DND-41 (cell line): ENCODE measurements around the gene TMEM63C.

Experiments
- CTCF ChIP-seq: IDR thresholded peaks from 2 replicates; pipeline ENCODE4 v1.5.1; 2012; ENCODE audit warnings: borderline replicate concordance, low read length, moderate library complexity, mild to moderate bottlenecking; ENCODE audit not compliant: poor library complexity, severe bottlenecking; ENCODE audit errors: extremely low read depth
- EZH2 ChIP-seq: IDR thresholded peaks from 3 replicates; pipeline ENCODE4 v1.6.1; 2012; ENCODE audit warnings: borderline replicate concordance, low read depth, mild to moderate bottlenecking, moderate library complexity, low read length, inconsistent platforms; ENCODE audit not compliant: severe bottlenecking

DNA sequence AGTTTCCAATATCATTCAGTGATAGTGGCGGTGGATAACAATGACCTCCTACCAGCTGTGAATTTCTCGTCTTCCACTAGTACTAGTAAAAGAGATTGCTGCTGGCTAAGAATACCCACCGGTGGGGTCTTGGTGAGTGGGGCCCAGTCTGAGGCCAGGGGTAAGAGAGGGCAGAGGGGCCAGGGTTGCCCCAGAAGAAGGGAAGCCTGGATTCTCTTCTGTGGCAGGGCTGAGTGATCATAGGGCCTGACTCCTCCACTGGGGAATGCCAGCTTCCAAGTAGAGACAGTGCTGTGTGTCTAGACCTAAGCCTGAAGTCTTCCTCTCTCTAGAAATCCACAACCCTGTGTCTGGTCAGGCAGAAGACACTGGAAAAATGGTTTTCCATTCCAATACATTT is 5.8 kb upstream of the TMEM63C start:
- no peak for TF ChIP-seq CTCF
- no peak for TF ChIP-seq EZH2
